GM21360 (cell line): Measurements from ENCODE around the gene YIPF1.

Source experiments
- ATAC-seq: cut with Tn5 transposase; IDR thresholded peaks from one replicate; pipeline ENCODE4 v1.9.1; 2021; ENCODE audit warnings: mild to moderate bottlenecking, moderate library complexity; ENCODE audit not compliant: unreplicated experiment

YIPF1 gene

DNA sequence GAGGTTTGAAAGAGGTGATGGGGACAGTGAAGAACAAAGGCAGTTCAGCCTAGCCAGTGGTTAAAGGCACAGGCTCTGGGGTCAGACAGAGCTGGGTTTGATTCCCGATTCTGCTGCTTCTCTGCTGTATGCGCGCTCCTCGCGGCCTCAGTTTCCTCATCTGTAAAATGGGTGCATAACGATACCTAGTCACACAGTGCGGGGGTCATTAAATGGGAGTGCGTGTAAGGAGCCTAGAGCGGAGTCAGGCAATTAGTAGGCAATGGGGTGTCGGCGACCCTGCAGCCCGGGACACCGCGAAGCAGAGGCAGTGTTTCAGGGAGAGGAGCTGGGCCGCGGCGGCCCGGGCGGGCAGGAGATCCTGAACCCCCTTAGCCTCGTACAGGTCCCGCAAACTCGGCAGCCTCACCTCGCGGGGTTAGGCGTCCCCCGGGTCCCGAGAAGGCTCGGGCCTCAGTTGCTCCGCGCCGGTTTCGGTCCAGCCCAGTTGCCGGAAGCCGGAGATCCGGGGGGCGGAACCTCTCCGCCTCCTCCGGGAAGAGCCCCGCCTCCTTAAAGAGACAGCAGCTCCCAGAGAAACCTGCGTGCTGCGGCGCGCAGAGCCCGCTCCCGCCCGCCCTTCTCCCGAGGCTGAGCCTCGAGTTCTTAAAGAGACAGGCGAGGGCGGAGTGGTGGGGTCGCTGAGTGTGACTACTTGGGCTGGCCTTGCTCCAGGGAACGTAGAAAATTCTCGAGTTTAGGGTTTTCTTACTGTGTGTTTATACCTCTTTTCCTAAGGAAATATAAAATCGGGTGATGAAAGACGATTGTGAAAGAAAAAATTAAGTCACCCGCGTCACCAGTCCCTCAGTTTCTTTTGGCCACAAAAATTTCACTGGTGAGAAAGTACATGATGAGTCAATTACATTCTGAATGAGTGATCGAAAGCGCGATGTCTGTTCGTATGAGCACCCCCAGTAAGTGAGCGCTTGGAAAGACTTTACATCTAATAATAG, at the start of gene YIPF1:
YIPF1 (minus strand) TSS at position 494 of the 995 bp plus-strand sequence. CDS start 860 bp downstream, outside the sequence.
- ATAC-seq, result peak; percentile 80

GRCh38 chr1:53938136-53938830, 48.7 kb upstream of the YIPF1 start:
- no peak for ATAC-seq

DNA sequence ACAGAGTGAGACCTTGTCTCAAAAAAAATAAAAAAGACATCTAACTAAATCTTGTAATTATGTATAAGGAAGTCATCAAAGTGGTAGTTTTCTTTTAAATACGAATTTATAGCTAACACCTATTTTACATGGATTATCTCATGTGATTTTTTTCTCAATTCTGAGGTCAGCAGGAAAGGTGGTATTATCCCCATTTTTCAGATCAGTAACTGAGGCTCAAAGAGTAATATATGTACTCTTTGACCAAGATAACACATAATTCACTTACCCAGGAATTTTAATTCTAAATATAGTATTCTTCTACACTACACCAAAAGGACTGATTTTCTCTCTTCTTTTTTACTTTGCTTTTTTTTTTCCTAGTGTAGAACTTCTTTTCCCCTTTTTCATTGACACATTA, 46.8 kb upstream of the YIPF1 start:
- ATAC-seq, result no peak

- ATAC-seq, result no peak
These were observed 44.7 kb upstream of the YIPF1 start for GRCh38 chr1:53934170-53934765.

- no peak for ATAC-seq
These were observed 41.9 kb upstream of the YIPF1 start for GRCh38 chr1:53931523-53931922.

GRCh38 chr1:53930932-53931331, 41.3 kb upstream of the YIPF1 start:
- no peak for ATAC-seq

GRCh38 chr1:53929246-53929960, 39.8 kb upstream of the YIPF1 start:
- no peak for ATAC-seq

DNA sequence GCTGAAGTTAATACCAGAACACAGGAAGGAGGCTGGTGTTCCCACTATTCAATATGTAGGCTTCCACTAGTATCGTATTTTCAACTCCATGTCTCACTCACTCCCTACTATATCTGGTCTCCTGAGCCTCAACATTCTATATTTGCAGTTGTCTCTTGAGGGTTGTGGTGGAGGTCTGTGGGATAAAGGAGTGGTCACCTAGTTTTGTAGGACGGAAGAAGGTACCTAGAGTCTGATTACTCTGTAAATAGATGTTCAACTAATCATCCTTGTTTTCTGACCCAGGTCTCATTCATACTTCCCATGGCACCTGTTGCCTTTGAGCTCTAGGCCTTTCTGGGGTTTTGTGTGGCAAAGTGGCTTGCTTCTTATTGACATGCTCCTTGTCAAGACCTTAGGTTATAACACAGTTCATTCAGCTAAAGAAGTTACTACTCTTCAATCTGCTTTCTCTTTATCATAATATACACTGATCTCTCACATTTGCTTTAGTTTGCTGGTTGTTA, 37.8 kb upstream of the YIPF1 start:
- ATAC-seq, result no peak

GRCh38 chr1:53919675-53920066, 30.1 kb upstream of the YIPF1 start:
- ATAC-seq, result no peak

- ATAC-seq, result no peak
These were observed 28.7 kb upstream of the YIPF1 start for GRCh38 chr1:53918343-53918742.

- ATAC-seq, result no peak
These were observed 23.9 kb upstream of the YIPF1 start for GRCh38 chr1:53913352-53914033.

DNA sequence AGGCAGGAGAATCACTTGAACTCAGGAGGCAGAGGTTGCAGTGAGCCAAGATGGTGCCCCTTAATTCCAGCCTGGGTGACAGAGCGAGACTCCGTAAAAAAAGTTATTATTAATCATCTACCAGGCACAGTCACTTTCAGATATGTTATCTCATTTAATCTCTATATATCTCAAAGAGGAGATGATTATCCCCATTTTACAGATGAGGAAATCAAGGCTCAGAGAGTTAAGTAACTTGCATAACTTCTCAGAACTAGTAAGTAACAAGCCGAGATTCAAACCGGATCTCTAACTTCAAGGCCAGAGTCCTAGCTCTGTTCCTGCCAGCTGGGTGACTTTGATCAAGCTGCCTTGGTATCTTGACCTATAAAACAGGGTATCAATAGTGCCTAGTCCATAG, 21.8 kb upstream of the YIPF1 start:
- ATAC-seq, result no peak

- no peak for ATAC-seq
These were observed 20.3 kb upstream of the YIPF1 start for GRCh38 chr1:53909946-53910345.

DNA sequence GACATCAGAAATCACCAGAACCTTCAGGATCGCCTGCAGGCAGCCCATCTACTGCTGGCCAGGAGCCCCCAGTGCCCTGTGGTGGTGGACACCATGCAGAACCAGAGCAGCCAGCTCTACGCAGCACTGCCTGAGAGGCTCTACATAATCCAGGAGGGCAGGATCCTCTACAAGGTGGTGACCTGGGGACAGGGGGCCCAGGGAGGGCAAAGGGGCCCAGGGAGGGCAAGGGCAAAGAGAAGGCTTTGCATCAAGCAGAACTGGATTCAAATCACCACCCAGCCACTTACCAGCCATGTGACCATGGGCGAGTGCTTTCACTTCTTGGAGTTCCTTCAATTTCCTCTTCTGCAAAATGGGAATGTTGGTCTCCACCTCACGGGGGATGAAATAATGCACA, 16.5 kb upstream of the YIPF1 start:
- ATAC-seq, result no peak

DNA sequence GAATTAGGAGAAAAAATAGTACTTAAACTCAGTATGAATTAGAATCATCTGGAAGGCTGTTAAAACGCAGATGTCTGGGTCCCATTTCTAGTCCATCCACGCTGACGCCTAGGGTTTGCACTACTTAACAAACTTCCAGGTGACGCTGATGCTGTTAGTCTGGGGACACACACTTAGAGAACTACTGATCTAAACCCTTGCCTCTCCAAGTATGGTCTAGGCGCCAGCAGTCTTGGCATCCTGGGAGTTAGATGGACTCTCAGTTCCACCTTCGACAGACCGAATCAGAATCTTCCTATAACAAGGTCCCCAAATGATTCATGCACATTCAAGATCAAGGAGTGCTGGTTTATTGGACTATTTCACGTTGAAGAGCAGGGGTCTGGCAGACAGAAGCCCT, 15.9 kb upstream of the YIPF1 start:
- ATAC-seq, result no peak

DNA sequence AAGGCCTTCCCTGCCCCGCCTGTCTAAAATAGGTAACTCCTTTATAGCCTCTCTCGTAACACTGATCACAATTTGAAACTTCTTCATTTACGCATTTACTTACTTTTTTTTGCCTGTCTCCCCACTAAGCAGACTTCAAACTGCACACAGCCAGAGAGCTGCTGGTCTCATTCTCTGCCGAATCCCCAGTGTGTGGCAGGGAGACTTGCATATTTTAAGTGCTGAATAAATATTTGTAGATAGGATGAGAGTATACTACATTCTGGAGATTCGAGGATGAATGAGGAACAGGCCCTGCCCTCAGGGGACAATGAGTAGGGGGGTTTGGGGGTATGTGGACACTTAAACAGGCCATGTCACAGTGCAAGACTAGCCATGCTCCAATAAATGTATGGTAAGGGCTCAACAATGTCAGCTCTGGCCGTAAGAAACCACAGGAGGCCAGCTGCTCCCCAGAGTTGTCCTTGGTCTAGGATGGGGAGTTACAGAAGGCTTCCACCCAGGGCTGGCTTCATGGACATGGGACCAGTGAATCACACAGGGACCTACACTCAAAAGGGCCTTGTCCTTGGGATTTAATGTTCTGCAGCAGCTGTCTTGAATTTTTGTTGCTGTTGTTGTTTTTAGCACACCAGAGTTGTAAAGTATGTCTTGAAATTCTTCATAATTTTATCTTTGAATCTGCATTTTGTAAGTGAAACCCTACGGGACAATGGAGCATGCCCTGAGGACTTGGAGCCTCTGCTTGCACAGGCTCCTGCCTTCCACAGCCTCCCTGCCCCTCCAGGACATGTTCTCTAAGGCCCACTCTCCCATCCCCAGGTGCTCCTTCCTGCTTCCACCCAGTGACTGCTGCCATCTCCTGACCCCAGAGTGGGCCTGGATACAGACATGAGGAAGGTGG, 12.9 kb upstream of the YIPF1 start:
- ATAC-seq, result no peak

DNA sequence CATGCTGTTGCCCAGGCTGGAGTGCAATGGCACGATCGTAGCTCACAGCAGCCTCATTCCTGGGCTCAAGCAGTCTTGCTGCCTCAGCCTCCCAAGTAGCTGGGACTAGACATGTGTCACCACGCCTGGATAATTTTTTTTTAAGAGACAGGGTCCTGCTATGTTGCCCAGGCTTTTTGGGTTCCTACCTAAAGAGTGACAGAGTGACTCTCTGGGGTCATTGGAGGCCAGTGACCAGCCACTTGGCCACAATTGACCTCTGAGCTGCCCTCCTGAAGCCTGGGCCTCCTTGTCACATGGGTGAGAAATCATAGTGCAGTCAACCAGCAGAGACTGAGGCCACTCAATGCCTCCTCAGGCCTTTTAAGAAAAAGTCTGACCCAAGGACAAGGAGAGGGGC, 10.1 kb upstream of the YIPF1 start:
- no peak for ATAC-seq

GRCh38 chr1:53899206-53899628, 9.6 kb upstream of the YIPF1 start:
- no peak for ATAC-seq

DNA sequence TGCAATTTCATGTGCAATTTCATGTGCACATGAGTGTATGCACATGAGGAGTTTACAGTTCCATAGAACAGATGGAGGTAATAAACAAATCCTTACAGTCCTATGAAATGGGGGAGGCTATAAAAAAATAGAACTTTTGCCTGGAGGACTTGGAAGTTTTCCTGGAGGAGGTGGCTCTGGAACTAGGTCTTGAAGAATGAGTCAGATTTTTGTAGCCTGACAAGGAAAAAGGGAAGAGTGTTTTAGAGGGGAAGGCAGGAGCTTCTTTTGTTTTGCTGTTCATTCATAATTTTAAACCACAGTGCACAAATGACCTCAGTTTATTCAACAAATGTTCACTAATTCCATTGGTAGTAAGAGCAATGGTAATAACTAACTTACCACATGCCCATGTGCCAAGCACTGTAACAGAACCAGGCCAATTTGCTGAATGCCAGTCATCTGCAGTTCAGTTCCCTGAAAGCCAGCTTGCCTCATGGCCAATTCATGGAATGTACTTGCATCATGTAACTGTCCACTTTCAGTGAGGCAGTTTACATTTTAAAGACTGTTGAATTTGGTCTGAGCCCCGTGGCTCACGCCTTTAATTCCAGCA, 7.1 kb upstream of the YIPF1 start:
- ATAC-seq, result no peak
